8988T (cell line): ENCODE results near the gene RGS7BP.

Source experiments
- DNase-seq: peaks from one replicate; pipeline ENCODE4 v3.0.0; 2011

Gene RGS7BP

GRCh38 chr5:64566310-64566916 lies 60.6 kb downstream of the RGS7BP start:
- no peak for DNase-seq

- no peak for DNase-seq
These were observed 64.0 kb downstream of the RGS7BP start for GRCh38 chr5:64569858-64570257.

GRCh38 chr5:64570395-64570996 lies 64.7 kb downstream of the RGS7BP start:
- DNase-seq = no peak

- DNase-seq = no peak
These were observed 69.7 kb downstream of the RGS7BP start for GRCh38 chr5:64575561-64575960.

GRCh38 chr5:64576250-64576649 lies 70.4 kb downstream of the RGS7BP start:
- no peak for DNase-seq

- DNase-seq = no peak
These were observed 79.8 kb downstream of the RGS7BP start for GRCh38 chr5:64585646-64586045.

GRCh38 chr5:64587370-64587769 lies 81.6 kb downstream of the RGS7BP start:
- DNase-seq = no peak

GRCh38 chr5:64592730-64593341 lies 87.0 kb downstream of the RGS7BP start:
- no peak for DNase-seq

GRCh38 chr5:64594025-64594424 lies 88.2 kb downstream of the RGS7BP start:
- no peak for DNase-seq

GRCh38 chr5:64594601-64595000 lies 88.8 kb downstream of the RGS7BP start:
- DNase-seq = no peak

GRCh38 chr5:64595031-64595855 lies 89.4 kb downstream of the RGS7BP start:
- DNase-seq = no peak

GRCh38 chr5:64599226-64599625 lies 93.4 kb downstream of the RGS7BP start:
- DNase-seq = no peak

GRCh38 chr5:64603676-64604075 lies 97.9 kb downstream of the RGS7BP start:
- DNase-seq = no peak

- DNase-seq = no peak
These were observed 101.1 kb downstream of the RGS7BP start for GRCh38 chr5:64606926-64607325.

GRCh38 chr5:64612344-64612961 lies 106.6 kb downstream of the RGS7BP start:
- no peak for DNase-seq

GRCh38 chr5:64615895-64616294 lies 110.1 kb downstream of the RGS7BP start:
- DNase-seq = no peak

- no peak for DNase-seq
These were observed 113.8 kb downstream of the RGS7BP start for GRCh38 chr5:64619609-64620008.

- no peak for DNase-seq
These were observed 117.2 kb downstream of the RGS7BP start for GRCh38 chr5:64622991-64623390.

- DNase-seq = no peak
These were observed 119.9 kb downstream of the RGS7BP start for GRCh38 chr5:64625678-64626077.

- DNase-seq = no peak
These were observed 123.1 kb downstream of the RGS7BP start for GRCh38 chr5:64628901-64629300.

GRCh38 chr5:64629841-64630240 lies 124.0 kb downstream of the RGS7BP start:
- DNase-seq = no peak

- DNase-seq = no peak
These were observed 126.4 kb downstream of the RGS7BP start for GRCh38 chr5:64632251-64632650.

GRCh38 chr5:64634997-64635686 lies 129.3 kb downstream of the RGS7BP start:
- DNase-seq = no peak
